ENCODE results near the gene GAGE10.
A peak's percentile ranks its signal among the peaks of the same experiment; 100 is the strongest.

GAGE10 gene

GRCh38 chrX:49276671-49277534 lies 26.5 kb upstream of the GAGE10 start:
- H3K4me1 ChIP-seq (ENCODE audit: control insufficient read depth, insufficient read depth, low read length, unreplicated experiment) = no peaks in the 10 kb centered on the region
- H3K27ac ChIP-seq (ENCODE audit: low read depth, low read length) = no peak overlapping the region
- peaks cover 12% of the 10 kb centered on the region for H3K79me2 ChIP-seq (ENCODE audit: control insufficient read depth, insufficient read depth, low read length, unreplicated experiment)
- H3K36me3 ChIP-seq (ENCODE audit: insufficient read depth, low read length) = no peaks in the 10 kb centered on the region
- H3K27me3 ChIP-seq (ENCODE audit: insufficient read depth, low read length) = no peaks in the 10 kb centered on the region
- H2AFZ ChIP-seq (ENCODE audit: low read length, unreplicated experiment) = no peak overlapping the region
- no peak overlapping the region for H3K4me3 ChIP-seq (ENCODE audit: low read depth, low read length)

- H2AFZ ChIP-seq (ENCODE audit: low read length, unreplicated experiment) = no peak overlapping the region
- no peak overlapping the region for H3K27ac ChIP-seq (ENCODE audit: low read depth, low read length)
- H3K36me3 ChIP-seq (ENCODE audit: insufficient read depth, low read length) = no peaks in the 10 kb centered on the region
- H3K4me3 ChIP-seq (ENCODE audit: low read depth, low read length) = no peak overlapping the region
- no peaks in the 10 kb centered on the region for H3K4me1 ChIP-seq (ENCODE audit: control insufficient read depth, insufficient read depth, low read length, unreplicated experiment)
- peaks cover 6% of the 10 kb centered on the region for H3K79me2 ChIP-seq (ENCODE audit: control insufficient read depth, insufficient read depth, low read length, unreplicated experiment)
- H3K27me3 ChIP-seq (ENCODE audit: insufficient read depth, low read length) = no peaks in the 10 kb centered on the region
Measured at GRCh38 chrX:49277535-49277830, 26.0 kb upstream of the GAGE10 start.

- Histone ChIP-seq H3K27me3 (ENCODE audit: insufficient read depth, low read length) (no peaks in the 10 kb centered on the region), H2AFZ (ENCODE audit: low read length, unreplicated experiment) (no peak overlapping the region)
Measured at GRCh38 chrX:49278081-49278480, 25.4 kb upstream of the GAGE10 start.

GRCh38 chrX:49282647-49283011 lies 20.8 kb upstream of the GAGE10 start:
- Histone ChIP-seq H3K36me3 (ENCODE audit: insufficient read depth, low read length) (no peaks in the 10 kb centered on the region), H3K4me1 (ENCODE audit: control insufficient read depth, insufficient read depth, low read length, unreplicated experiment) (no peaks in the 10 kb centered on the region), H3K27ac (ENCODE audit: low read depth, low read length) (no peak overlapping the region), H3K4me3 (ENCODE audit: low read depth, low read length) (0 out of 2 replicates have a peak overlapping the region, but pooled peaks have one; percentile 40), H3K27me3 (ENCODE audit: insufficient read depth, low read length) (no peaks in the 10 kb centered on the region), H2AFZ (ENCODE audit: low read length, unreplicated experiment) (no peak overlapping the region), H3K79me2 (ENCODE audit: control insufficient read depth, insufficient read depth, low read length, unreplicated experiment) (no peaks in the 10 kb centered on the region)

More at GRCh38 chrX:49278081-49278480, 25.4 kb upstream of the GAGE10 start:
- Histone ChIP-seq H3K27ac (ENCODE audit: low read depth, low read length) (no peak overlapping the region), H3K36me3 (ENCODE audit: insufficient read depth, low read length) (no peaks in the 10 kb centered on the region), H3K79me2 (ENCODE audit: control insufficient read depth, insufficient read depth, low read length, unreplicated experiment) (peaks cover 4% of the 10 kb centered on the region), H3K4me3 (ENCODE audit: low read depth, low read length) (no peak overlapping the region), H3K4me1 (ENCODE audit: control insufficient read depth, insufficient read depth, low read length, unreplicated experiment) (no peaks in the 10 kb centered on the region)

- Histone ChIP-seq H3K79me2 (ENCODE audit: control insufficient read depth, insufficient read depth, low read length, unreplicated experiment) (no peaks in the 10 kb centered on the region), H3K27ac (ENCODE audit: low read depth, low read length) (no peak overlapping the region), H3K4me1 (ENCODE audit: control insufficient read depth, insufficient read depth, low read length, unreplicated experiment) (no peaks in the 10 kb centered on the region), H2AFZ (ENCODE audit: low read length, unreplicated experiment) (no peak overlapping the region), H3K36me3 (ENCODE audit: insufficient read depth, low read length) (no peaks in the 10 kb centered on the region), H3K4me3 (ENCODE audit: low read depth, low read length) (no peak overlapping the region), H3K27me3 (ENCODE audit: insufficient read depth, low read length) (no peaks in the 10 kb centered on the region)
Measured at GRCh38 chrX:49284212-49284611, 19.2 kb upstream of the GAGE10 start.

GRCh38 chrX:49286136-49286535 lies 17.3 kb upstream of the GAGE10 start:
- H3K4me3 ChIP-seq (ENCODE audit: low read depth, low read length) = no peak overlapping the region
- H2AFZ ChIP-seq (ENCODE audit: low read length, unreplicated experiment) = no peak overlapping the region
- no peaks in the 10 kb centered on the region for H3K27me3 ChIP-seq (ENCODE audit: insufficient read depth, low read length)
- H3K27ac ChIP-seq (ENCODE audit: low read depth, low read length) = no peak overlapping the region
- no peaks in the 10 kb centered on the region for H3K4me1 ChIP-seq (ENCODE audit: control insufficient read depth, insufficient read depth, low read length, unreplicated experiment)
- H3K79me2 ChIP-seq (ENCODE audit: control insufficient read depth, insufficient read depth, low read length, unreplicated experiment) = no peaks in the 10 kb centered on the region
- no peaks in the 10 kb centered on the region for H3K36me3 ChIP-seq (ENCODE audit: insufficient read depth, low read length)

- Histone ChIP-seq H3K4me3 (ENCODE audit: low read depth, low read length) (no peak overlapping the region), H3K27me3 (ENCODE audit: insufficient read depth, low read length) (no peaks in the 10 kb centered on the region), H3K27ac (ENCODE audit: low read depth, low read length) (no peak overlapping the region), H3K36me3 (ENCODE audit: insufficient read depth, low read length) (no peaks in the 10 kb centered on the region), H2AFZ (ENCODE audit: low read length, unreplicated experiment) (no peak overlapping the region), H3K79me2 (ENCODE audit: control insufficient read depth, insufficient read depth, low read length, unreplicated experiment) (no peaks in the 10 kb centered on the region), H3K4me1 (ENCODE audit: control insufficient read depth, insufficient read depth, low read length, unreplicated experiment) (no peaks in the 10 kb centered on the region)
Measured at GRCh38 chrX:49286581-49286980, 16.9 kb upstream of the GAGE10 start.

- no peaks in the 10 kb centered on the region for H3K27me3 ChIP-seq (ENCODE audit: insufficient read depth, low read length)
- no peak overlapping the region for H3K4me3 ChIP-seq (ENCODE audit: low read depth, low read length)
- no peaks in the 10 kb centered on the region for H3K4me1 ChIP-seq (ENCODE audit: control insufficient read depth, insufficient read depth, low read length, unreplicated experiment)
- H3K79me2 ChIP-seq (ENCODE audit: control insufficient read depth, insufficient read depth, low read length, unreplicated experiment) = no peaks in the 10 kb centered on the region
- H2AFZ ChIP-seq (ENCODE audit: low read length, unreplicated experiment) = no peak overlapping the region
- H3K36me3 ChIP-seq (ENCODE audit: insufficient read depth, low read length) = no peaks in the 10 kb centered on the region
- no peak overlapping the region for H3K27ac ChIP-seq (ENCODE audit: low read depth, low read length)
Measured at GRCh38 chrX:49287665-49288064, 15.8 kb upstream of the GAGE10 start.

- no peak overlapping the region for H3K4me3 ChIP-seq (ENCODE audit: low read depth, low read length)
Measured at GRCh38 chrX:49290215-49290614, 13.2 kb upstream of the GAGE10 start.

GRCh38 chrX:49291615-49292337 lies 11.7 kb upstream of the GAGE10 start:
- Histone ChIP-seq H3K4me1 (ENCODE audit: control insufficient read depth, insufficient read depth, low read length, unreplicated experiment) (no peaks in the 10 kb centered on the region), H2AFZ (ENCODE audit: low read length, unreplicated experiment) (no peak overlapping the region), H3K27ac (ENCODE audit: low read depth, low read length) (no peak overlapping the region), H3K4me3 (ENCODE audit: low read depth, low read length) (no peak overlapping the region), H3K79me2 (ENCODE audit: control insufficient read depth, insufficient read depth, low read length, unreplicated experiment) (no peaks in the 10 kb centered on the region), H3K27me3 (ENCODE audit: insufficient read depth, low read length) (no peaks in the 10 kb centered on the region), H3K36me3 (ENCODE audit: insufficient read depth, low read length) (no peaks in the 10 kb centered on the region)

More at GRCh38 chrX:49290215-49290614, 13.2 kb upstream of the GAGE10 start:
- Histone ChIP-seq H3K27me3 (ENCODE audit: insufficient read depth, low read length) (no peaks in the 10 kb centered on the region), H3K27ac (ENCODE audit: low read depth, low read length) (no peak overlapping the region), H3K79me2 (ENCODE audit: control insufficient read depth, insufficient read depth, low read length, unreplicated experiment) (no peaks in the 10 kb centered on the region), H3K4me1 (ENCODE audit: control insufficient read depth, insufficient read depth, low read length, unreplicated experiment) (no peaks in the 10 kb centered on the region), H2AFZ (ENCODE audit: low read length, unreplicated experiment) (no peak overlapping the region), H3K36me3 (ENCODE audit: insufficient read depth, low read length) (no peaks in the 10 kb centered on the region)
